ENCODE results near the gene DES. TPM values are rescaled to one million over a fixed set of nuclear protein-coding genes. Genes with fewer than 3 reads are reported as not detected.

Gene DES
- total and polyA plus RNA-seq, 4 donors = 23.9 to 108 (median 57.9) TPM

- H3K36me3 ChIP-seq (ENCODE audit: control insufficient read depth in 4 of 4, insufficient read depth in 4 of 4, low read length in 4 of 4) = peaks cover 0 to 7% (median 0%) of the 10 kb centered on the region in 4 donors
- ATAC-seq (ENCODE audit: insufficient read depth, low FRiP score) (no peak), DNase-seq (peak; percentile 80 to 83 (median 82))
- H3K27me3 ChIP-seq (ENCODE audit: control insufficient read depth in 3 of 3, insufficient read depth in 3 of 3, low read length in 2 of 3) = peaks cover 0 to 7% (median 0%) of the 10 kb centered on the region in 3 donors
- H3K9me3 ChIP-seq (ENCODE audit: control insufficient read depth in 4 of 4, insufficient read depth in 3 of 4, low read length in 3 of 4) = peaks cover 0 to 5% (median 0%) of the 10 kb centered on the region in 4 donors
- H3K4me1 ChIP-seq (ENCODE audit: control insufficient read depth in 5 of 5, insufficient read depth in 5 of 5, low read length in 5 of 5) = peaks cover 0 to 15% (median 0%) of the 10 kb centered on the region in 5 donors
- no peak overlapping the region for H3K27ac ChIP-seq (ENCODE audit: low read depth in 1 of 2, low read length in 1 of 2)
- peak; percentile 51 for TF ChIP-seq CTCF (IDR thresholded peaks at IDR 0.05; ENCODE audit: control extremely low read depth, extremely low read depth)
- 34 to 46% methylated on average over 14 of the region's 14 CpGs for WGBS, 2 donors
- H3K9ac ChIP-seq (ENCODE audit: insufficient read depth in 1 of 2, low read length in 2 of 2) = no peak overlapping the region
- H3K4me3 ChIP-seq = no peak overlapping the region
Measured at GRCh38 chr2:219475697-219476651, 57.8 kb downstream of the DES start.

Other genes with a start within 250 kb of the DES start
- gene SLC23A3, start 248.3 kb upstream of the DES start, total RNA-seq = 1 to 10 TPM; 2.0 to 2.5 TPM
- 1 to 10 TPM in 1 of 2 donors, under 1 TPM in 1; 0.80 to 1.7 TPM for gene SLC23A3, start 248.3 kb upstream of the DES start, polyA plus RNA-seq
- 10 to 100 TPM; 27.5 to 66.9 TPM for gene CNPPD1, start 241.5 kb upstream of the DES start, total RNA-seq
- 10 to 100 TPM; 37.2 to 60.1 TPM for gene CNPPD1, start 241.5 kb upstream of the DES start, polyA plus RNA-seq
- 10 to 100 TPM; 42.1 to 80.6 TPM for gene RETREG2, start 240.1 kb upstream of the DES start, total RNA-seq
- gene RETREG2, start 240.1 kb upstream of the DES start, polyA plus RNA-seq = 10 to 100 TPM; 46.8 to 56.6 TPM
- 10 to 100 TPM; 28.2 to 41.4 TPM for gene ZFAND2B, start 211.6 kb upstream of the DES start, total RNA-seq
- gene ZFAND2B, start 211.6 kb upstream of the DES start, polyA plus RNA-seq = 10 to 100 TPM; 37.7 to 45.1 TPM
- gene ABCB6, start 199.4 kb upstream of the DES start, total RNA-seq = 10 to 100 TPM; 17.2 to 40.4 TPM
- gene ABCB6, start 199.4 kb upstream of the DES start, polyA plus RNA-seq = 10 to 100 TPM; 27.7 to 49.4 TPM
- 10 to 100 TPM; 49.1 TPM for gene ATG9A, start 188.7 kb upstream of the DES start, total RNA-seq
- 10 to 100 TPM; 22.5 to 36.1 TPM for gene ATG9A, start 188.7 kb upstream of the DES start, polyA plus RNA-seq
- 100 to 1,000 TPM in 1 of 2 donors, 10 to 100 TPM in 1; 40.1 to 101 TPM for gene ANKZF1, start 188.6 kb upstream of the DES start, total RNA-seq
- gene ANKZF1, start 188.6 kb upstream of the DES start, polyA plus RNA-seq = 10 to 100 TPM; 22.3 to 28.4 TPM
- gene GLB1L, start 172.9 kb upstream of the DES start, total RNA-seq = 10 to 100 TPM; 18.1 to 18.7 TPM
- 1 to 10 TPM; 7.5 to 9.1 TPM for gene GLB1L, start 172.9 kb upstream of the DES start, polyA plus RNA-seq
- gene STK16, start 172.9 kb upstream of the DES start, total RNA-seq = 10 to 100 TPM; 16.2 to 25.7 TPM
- gene STK16, start 172.9 kb upstream of the DES start, polyA plus RNA-seq = 10 to 100 TPM; 25.2 to 50.5 TPM
- 10 to 100 TPM in 1 of 2 donors, 1 to 10 TPM in 1; 5.7 to 20.3 TPM for gene TUBA4B, start 165.1 kb upstream of the DES start, total RNA-seq
- gene TUBA4B, start 165.1 kb upstream of the DES start, polyA plus RNA-seq = 10 to 100 TPM in 1 of 2 donors, 1 to 10 TPM in 1; 8.7 to 12.2 TPM
- 10 to 100 TPM; 15.6 to 37.9 TPM for gene TUBA4A, start 164.5 kb upstream of the DES start, total RNA-seq
- 10 to 100 TPM; 48.1 to 82.1 TPM for gene TUBA4A, start 164.5 kb upstream of the DES start, polyA plus RNA-seq
- gene DNAJB2, start 139.0 kb upstream of the DES start, total RNA-seq = 10 to 100 TPM; 77.3 to 79.6 TPM
- 10 to 100 TPM; 63.7 to 73.4 TPM for gene DNAJB2, start 139.0 kb upstream of the DES start, polyA plus RNA-seq
- gene PTPRN, start 109.0 kb upstream of the DES start, total RNA-seq = 1 to 10 TPM in 1 of 2 donors, under 1 TPM in 1; 0.21 to 2.6 TPM
- gene PTPRN, start 109.0 kb upstream of the DES start, polyA plus RNA-seq = under 1 TPM; 0.11 to 0.22 TPM
- gene RESP18, start 85.6 kb upstream of the DES start, total RNA-seq = not detected
- not detected for gene RESP18, start 85.6 kb upstream of the DES start, polyA plus RNA-seq
- 10 to 100 TPM; 73.7 to 78.6 TPM for gene DNPEP, start 30.5 kb upstream of the DES start, total RNA-seq
- gene DNPEP, start 30.5 kb upstream of the DES start, polyA plus RNA-seq = 10 to 100 TPM; 82.9 to 89.7 TPM
- gene SPEG, start 16.5 kb downstream of the DES start, total RNA-seq = 10 to 100 TPM in 1 of 2 donors, 1 to 10 TPM in 1; 8.7 to 15.6 TPM
- gene SPEG, start 16.5 kb downstream of the DES start, polyA plus RNA-seq = 10 to 100 TPM in 1 of 2 donors, 1 to 10 TPM in 1; 3.7 to 10.5 TPM
- 10 to 100 TPM; 18.8 to 48.9 TPM for gene GMPPA, start 80.5 kb downstream of the DES start, total RNA-seq
- gene GMPPA, start 80.5 kb downstream of the DES start, polyA plus RNA-seq = 10 to 100 TPM; 30.7 to 46.6 TPM
- under 1 TPM; 0.26 to 0.43 TPM for gene ASIC4, start 96.1 kb downstream of the DES start, total RNA-seq
- gene ASIC4, start 96.1 kb downstream of the DES start, polyA plus RNA-seq = under 1 TPM; 0.02 TPM
- gene CHPF, start 125.4 kb downstream of the DES start, total RNA-seq = 10 to 100 TPM; 42.7 to 89.6 TPM
- gene CHPF, start 125.4 kb downstream of the DES start, polyA plus RNA-seq = 10 to 100 TPM; 44.6 to 71.6 TPM
- gene TMEM198, start 125.7 kb downstream of the DES start, total RNA-seq = 1 to 10 TPM; 1.3 to 7.1 TPM
- 1 to 10 TPM; 3.9 to 4.7 TPM for gene TMEM198, start 125.7 kb downstream of the DES start, polyA plus RNA-seq
- 10 to 100 TPM; 69.6 to 75.2 TPM for gene OBSL1, start 153.2 kb downstream of the DES start, total RNA-seq
- 10 to 100 TPM; 34.0 to 58.4 TPM for gene OBSL1, start 153.2 kb downstream of the DES start, polyA plus RNA-seq
- gene INHA, start 153.9 kb downstream of the DES start, total RNA-seq = under 1 TPM in 1 of 2 donors, not detected in 1; 0.58 TPM
- under 1 TPM; 0.47 to 0.98 TPM for gene INHA, start 153.9 kb downstream of the DES start, polyA plus RNA-seq
- 10 to 100 TPM; 21.5 to 46.0 TPM for gene STK11IP, start 179.5 kb downstream of the DES start, total RNA-seq
- 10 to 100 TPM; 21.7 to 24.5 TPM for gene STK11IP, start 179.5 kb downstream of the DES start, polyA plus RNA-seq
- 1 to 10 TPM; 1.8 to 3.2 TPM for gene SLC4A3, start 209.3 kb downstream of the DES start, total RNA-seq
- under 1 TPM; 0.59 to 0.63 TPM for gene SLC4A3, start 209.3 kb downstream of the DES start, polyA plus RNA-seq

All from lung (tissue), 12 donors.